Measurements from ENCODE around the gene SLC37A1. TPM values are rescaled to one million over a fixed set of nuclear protein-coding genes. Genes with fewer than 3 reads are reported as not detected.
A peak's percentile ranks its signal among the peaks of the same experiment; 100 is the strongest.

The SLC37A1 gene
- total and polyA plus RNA-seq, 12 donors = 1.8 to 13.2 (median 5.5) TPM

DNA sequence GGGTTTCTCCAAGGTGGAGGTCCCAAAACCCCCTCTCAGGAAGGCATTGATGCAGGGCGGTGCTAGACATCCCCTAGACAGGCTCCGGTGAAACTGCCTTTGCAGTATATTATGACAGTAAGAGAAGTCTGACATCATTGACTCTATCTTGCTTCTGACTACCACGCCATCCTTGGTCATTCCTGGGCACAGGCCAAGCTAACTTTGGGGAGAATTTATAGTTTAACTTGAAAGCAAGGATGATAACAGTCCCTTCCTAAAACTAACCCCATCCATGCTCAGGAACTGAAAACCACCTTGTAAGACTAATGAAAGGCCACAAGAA, 47.9 kb upstream of the SLC37A1 start:
- TF ChIP-seq, protein P1, sequence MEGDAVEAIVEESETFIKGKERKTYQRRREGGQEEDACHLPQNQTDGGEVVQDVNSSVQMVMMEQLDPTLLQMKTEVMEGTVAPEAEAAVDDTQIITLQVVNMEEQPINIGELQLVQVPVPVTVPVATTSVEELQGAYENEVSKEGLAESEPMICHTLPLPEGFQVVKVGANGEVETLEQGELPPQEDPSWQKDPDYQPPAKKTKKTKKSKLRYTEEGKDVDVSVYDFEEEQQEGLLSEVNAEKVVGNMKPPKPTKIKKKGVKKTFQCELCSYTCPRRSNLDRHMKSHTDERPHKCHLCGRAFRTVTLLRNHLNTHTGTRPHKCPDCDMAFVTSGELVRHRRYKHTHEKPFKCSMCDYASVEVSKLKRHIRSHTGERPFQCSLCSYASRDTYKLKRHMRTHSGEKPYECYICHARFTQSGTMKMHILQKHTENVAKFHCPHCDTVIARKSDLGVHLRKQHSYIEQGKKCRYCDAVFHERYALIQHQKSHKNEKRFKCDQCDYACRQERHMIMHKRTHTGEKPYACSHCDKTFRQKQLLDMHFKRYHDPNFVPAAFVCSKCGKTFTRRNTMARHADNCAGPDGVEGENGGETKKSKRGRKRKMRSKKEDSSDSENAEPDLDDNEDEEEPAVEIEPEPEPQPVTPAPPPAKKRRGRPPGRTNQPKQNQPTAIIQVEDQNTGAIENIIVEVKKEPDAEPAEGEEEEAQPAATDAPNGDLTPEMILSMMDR (IDR thresholded peaks at IDR 0.05) = no peak
- intact Hi-C loops (cut with DNase I) = no loop called here

GRCh38 chr21:42466700-42467099, 47.0 kb upstream of the SLC37A1 start:
- Histone ChIP-seq H3K36me3 (no peaks in the 10 kb centered on the region), H3K4me1 (peaks cover 0 to 34% (median 4%) of the 10 kb centered on the region in 9 donors), H3K27me3 (peaks cover 0 to 3% (median 0%) of the 10 kb centered on the region in 7 donors), H3K9me3 (no peaks in the 10 kb centered on the region), H3K4me3 (no peak overlapping the region), H3K27ac (no peak overlapping the region)
- TF ChIP-seq, protein P1 (IDR thresholded peaks at IDR 0.05) = no peak
- WGBS, 2 donors = 91 to 92% methylated on average over 10 of the region's 10 CpGs
- ATAC-seq = no peak
- intact Hi-C loops (cut with DNase I) = no loop called here
- no peak for DNase-seq

More for the DNA sequence above, 47.9 kb upstream of the SLC37A1 start:
- H3K4me1 ChIP-seq = peaks cover 0 to 34% (median 4%) of the 10 kb centered on the region in 9 donors
- no peak overlapping the region for H3K27ac ChIP-seq
- no peak for DNase-seq
- no peaks in the 10 kb centered on the region for H3K36me3 ChIP-seq
- peaks cover 0 to 3% (median 0%) of the 10 kb centered on the region in 7 donors for H3K27me3 ChIP-seq
- no peak for ATAC-seq
- H3K4me3 ChIP-seq = no peak overlapping the region
- no peaks in the 10 kb centered on the region for H3K9me3 ChIP-seq
- WGBS, 2 donors = 89 to 92% methylated on average over 3 of the region's 3 CpGs

DNA sequence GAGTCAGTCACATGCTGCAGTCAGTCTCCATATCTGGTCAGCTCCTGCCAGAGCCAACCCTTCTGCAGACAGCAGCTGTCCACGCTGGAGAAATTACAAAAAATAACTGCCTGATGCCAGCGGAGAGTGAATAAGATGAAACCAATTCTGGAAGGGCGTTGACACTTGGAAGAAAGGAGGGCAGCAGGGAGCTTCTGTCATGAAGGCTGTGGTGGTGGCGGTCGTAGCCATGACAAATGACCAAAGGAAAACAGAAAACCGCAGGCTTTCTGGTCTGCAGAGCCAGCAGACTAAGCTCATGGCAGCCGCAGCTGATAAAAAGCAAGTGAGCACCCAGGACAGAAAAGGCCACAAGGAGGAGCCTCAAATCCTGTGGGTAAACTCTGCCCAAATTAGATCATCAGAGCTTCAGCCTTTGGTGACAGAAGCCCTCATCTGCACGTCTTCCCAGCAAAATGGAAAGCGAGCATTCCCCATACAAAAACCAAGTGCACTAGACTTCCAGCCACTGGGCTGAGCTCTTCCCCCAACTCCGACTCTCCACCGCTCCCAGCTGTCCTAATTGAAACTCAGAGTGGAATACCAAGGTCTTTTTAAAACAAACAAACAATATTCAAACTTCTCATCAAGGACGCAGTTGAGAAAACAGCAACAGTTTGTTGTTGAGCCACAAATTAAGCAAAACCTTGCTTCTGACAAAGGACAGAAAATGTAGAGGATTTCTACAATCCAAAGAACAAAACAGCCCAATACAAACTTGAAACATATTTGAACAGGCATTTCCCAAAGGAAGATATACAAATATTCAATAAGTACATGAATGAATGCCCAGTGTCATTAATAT, 46.3 kb upstream of the SLC37A1 start:
- intact Hi-C loops (cut with DNase I) = no loop called here
- ATAC-seq (peak in 6 of 8 donors; percentile 36 to 69 (median 62)), DNase-seq (no peak)
- Histone ChIP-seq H3K4me1 (peaks cover 0 to 34% (median 4%) of the 10 kb centered on the region in 9 donors), H3K36me3 (no peaks in the 10 kb centered on the region), H3K4me3 (no peak overlapping the region), H3K27me3 (peaks cover 0 to 2% (median 0%) of the 10 kb centered on the region in 7 donors), H3K27ac (no peak overlapping the region), H3K9me3 (no peaks in the 10 kb centered on the region)
- 44 to 46% methylated on average over 12 of the region's 12 CpGs for WGBS, 2 donors
- TF ChIP-seq, protein P1 (IDR thresholded peaks at IDR 0.05) = peak in 7 of 9 donors; percentile 15 to 50 (median 45)

- WGBS, 2 donors = 81 to 86% methylated on average over 6 of the region's 6 CpGs
- intact Hi-C loops (cut with DNase I) = no loop called here
- TF ChIP-seq, protein P1 (IDR thresholded peaks at IDR 0.05) = no peak
- DNase-seq = no peak
- H3K4me3 ChIP-seq = no peak overlapping the region
- peaks cover 0 to 36% (median 4%) of the 10 kb centered on the region in 9 donors for H3K4me1 ChIP-seq
- no peak overlapping the region for H3K27ac ChIP-seq
- no peaks in the 10 kb centered on the region for H3K36me3 ChIP-seq
- ATAC-seq = no peak
- no peaks in the 10 kb centered on the region for H3K27me3 ChIP-seq
- no peaks in the 10 kb centered on the region for H3K9me3 ChIP-seq
Measured at GRCh38 chr21:42468491-42469131, 45.0 kb upstream of the SLC37A1 start.
